K562 (cell line): ENCODE data around the gene ING4. TPM values are rescaled to one million over a fixed set of nuclear protein-coding genes. Genes with fewer than 3 reads are reported as not detected.

Experiments
- CUX1 ChIP-seq: fragments of 200-800 bp; sonication (Bioruptor generic); IDR thresholded peaks from 2 replicates; pipeline ENCODE4 v1.6.1; 2016; ENCODE audit warnings: missing genetic modification characterization, missing compliant biosample characterization
- MXI1 ChIP-seq: IDR thresholded peaks from 2 replicates; pipeline ENCODE4 v1.6.1; 2011; ENCODE audit warnings: low read depth, mild to moderate bottlenecking, improper control_type of control experiment, low read length
- TAF1 ChIP-seq: IDR thresholded peaks from 2 replicates; pipeline ENCODE4 v1.6.1; 2011; ENCODE audit warnings: mild to moderate bottlenecking, low read length, moderate library complexity; ENCODE audit not compliant: insufficient read depth, control insufficient read depth, severe bottlenecking; ENCODE audit errors: extremely low read depth
- USF2 ChIP-seq: sonication (generic); formaldehyde crosslinking; IDR thresholded peaks from 2 replicates; pipeline ENCODE4 v1.5.0; 2020; ENCODE audit warnings: missing genetic modification reagents
- ZBTB12 ChIP-seq: fragments of 250-450 bp; sonication (Bioruptor Pico); IDR thresholded peaks from 2 replicates; pipeline ENCODE4 v1.4.0; 2020
- ZBTB34 ChIP-seq: fragments of 250-450 bp; sonication (Bioruptor Pico); IDR thresholded peaks from 2 replicates; pipeline ENCODE4 v1.8.0; 2021; ENCODE audit warnings: mild to moderate bottlenecking, moderate library complexity
- ZNF583 ChIP-seq: fragments of 250-450 bp; sonication (Bioruptor Pico); IDR thresholded peaks from 2 replicates; pipeline ENCODE4 v1.4.0; 2020
- ZNF592 ChIP-seq: fragments of 450-650 bp; IDR thresholded peaks from 2 replicates; pipeline ENCODE4 v1.6.1; 2017; ENCODE audit warnings: antibody characterized with exemption, mild to moderate bottlenecking
- polyA plus RNA-seq, 8 experiments: library from polyadenylated mRNA; depleted of rRNA in 4 of 8; stranded (reverse) in 5 of 8; unstranded in 3 of 8; fragments of >200 nt; fragmentation: Nextera tagmentation in 2 of 8; fragmentation: Illumina TruSeq in 1 of 8; extraction: Ambion mirVana in 2 of 8; extraction: Trizol in 1 of 8; gene quantifications; 2 replicates each; pipeline versions ENCODE4 v1.2.1 to v1.2.3, GENCODE V29; 2011 to 2014; ENCODE audit warnings: inconsistent platforms in 1 of 8, missing spikeins in 1 of 8
- total RNA-seq, 7 experiments: library from RNA; depleted of rRNA in 6 of 7; stranded (reverse); fragments of >200 nt in 6 of 7; fragmentation: Illumina TruSeq in 2 of 7; extraction: Trizol in 2 of 7; gene quantifications; 2 replicates each; pipeline versions ENCODE4 v1.2.1 to v1.2.3, GENCODE V29; 2011 to 2021; ENCODE audit warnings: low replicate concordance in 1 of 7

ING4 gene
- total and polyA plus RNA-seq, 9 of the 15 experiments (the other 6 are each of a cell fraction or from before 2014, with no cell fraction given): 6.6 to 30.2 (median 15.7) TPM

GRCh38 chr12:6662906-6663742 is at the start of gene ING4 (continued):
- TF ChIP-seq ZNF592 (peak; percentile 85), MXI1 (peak; percentile 38; the same call in 1 of the 2 replicates), ZBTB34 (CRISPR knock-in tag) (no peak), USF2 (CRISPR knock-in tag) (no peak), ZBTB12 (CRISPR knock-in tag) (peak; percentile 98), ZNF583 (peak; percentile 38; the same call in 1 of the 2 replicates), CUX1 (CRISPR knock-in tag) (no peak), TAF1 (peak; percentile 38)
